Measurements from ENCODE around the gene IMPA2.

- TF ChIP-seq CTCF (conservative IDR thresholded peaks at IDR 0.05): no peak
- TF ChIP-seq ZFX (IDR thresholded peaks at IDR 0.05): no peak
Measured at GRCh38 chr18:11963991-11964484, 17.3 kb upstream of the IMPA2 start.

All from C4-2B (cell line).